ENCODE data around the gene ZNF24. TPM values are rescaled to one million over a fixed set of nuclear protein-coding genes. Genes with fewer than 3 reads are reported as not detected.

ZNF24 gene
- 44.4 and 46.3 TPM in 2 replicates for total RNA-seq (2013; cell fraction: nucleolus; rRNA removed)
- total RNA-seq (2014; rRNA removed) (19.7 and 25.1 TPM in 2 replicates), total RNA-seq (2014; rRNA removed; fragmentation: Illumina TruSeq; extraction: Trizol) (30.7 and 31.5 TPM in 2 replicates), total RNA-seq (2021) (34.0 and 34.6 TPM in 2 replicates), polyA plus RNA-seq (2011; rRNA removed) (28.8 and 43.1 TPM in 2 replicates), polyA plus RNA-seq (2014; fragmentation: Illumina TruSeq; extraction: Trizol) (25.9 and 35.3 TPM in 2 replicates), polyA plus RNA-seq (2014; fragmentation: Nextera tagmentation; extraction: Ambion mirVana) (10 to 100 TPM; 19.3 to 41.6 TPM), polyA plus RNA-seq (2014; rRNA removed) (12.4 and 13.6 TPM in 2 replicates), polyA plus RNA-seq (2016; fragmentation: Nextera tagmentation; extraction: Ambion mirVana) (10 to 100 TPM; 27.7 to 41.7 TPM), polyA minus RNA-seq (2011; rRNA and poly(A)+ RNA removed) (24.3 and 33.4 TPM in 2 replicates), Bru-seq, nascent RNA (percentile 98 among the genes with signal in this experiment), BruChase-seq, experiment 1, labeled RNA remaining after a 6-hour chase (percentile 96 among the genes with signal in this experiment), BruChase-seq, experiment 2, labeled RNA remaining after a 2-hour chase (percentile 99 among the genes with signal in this experiment)
- 9.2 TPM for polyA plus RNA-seq (2011; ENCODE audit: low read depth)
- 8.9 and 10.6 TPM in 2 replicates for polyA plus RNA-seq (2011; cell fraction: cytosol; rRNA removed)
- 31.9 and 38.7 TPM in 2 replicates for polyA plus RNA-seq (2011; cell fraction: nucleus; rRNA removed)
- 14.4 and 15.7 TPM in 2 replicates for polyA plus RNA-seq (2012)
- 9.4 and 10.7 TPM in 2 replicates for polyA minus RNA-seq (2011; cell fraction: cytosol; rRNA and poly(A)+ RNA removed)
- 23.8 and 27.9 TPM in 2 replicates for polyA minus RNA-seq (2011; cell fraction: nucleus; rRNA and poly(A)+ RNA removed)
- long read RNA-seq, experiment 1, full-length matches to known transcripts = 28 of 31 reads
- long read RNA-seq, experiment 1, partial matches to known transcripts = 1 of 31 reads
- long read RNA-seq, experiment 1, other reads (novel, unspliced or antisense) = 2 of 31 reads
- long read RNA-seq, experiment 2, full-length matches to known transcripts = 183 of 206 reads
- long read RNA-seq, experiment 2, partial matches to known transcripts = 5 of 206 reads
- long read RNA-seq, experiment 2, other reads (novel, unspliced or antisense) = 18 of 206 reads

GRCh38 chr18:35343936-35344735, at the start of gene ZNF24:
Gene ZNF24, minus strand, starts transcription at chr18:35344420. Its CDS starts 3,770 bp downstream, at chr18:35340650.
- no peaks in the 10 kb centered on the region for H3K27me3 ChIP-seq (replicated peaks in 1 of 2; ENCODE audit: control insufficient read depth in 2 of 2, insufficient read depth in 2 of 2, low read length in 1 of 2)
- in situ Hi-C loops (cut with MboI) = loop anchor here (5.0 to 10.0 kb wide), 3 partner anchors 52 to 319 kb away; partner anchors contain the start of genes ZNF397 and ZSCAN30
- DNase-seq (ENCODE audit: low read depth, low spot score) = peak; percentile 61
- ChIA-PET POLR2A (interaction anchor here (0.7 to 2.1 kb wide), 6 partner anchors 52 to 303 kb away, joined by 3 to 13 read pairs (median 3); partner anchors contain the start of genes MAPRE2, ZNF397 and ZSCAN30), SMC1A (ENCODE audit: uncharacterized antibody, unreplicated experiment) (interaction anchor here (1.1 to 2.6 kb wide), 8 partner anchors 11 to 315 kb away, joined by 3 to 21 read pairs (median 6); partner anchors contain the start of genes ZNF397 and ZSCAN30), RAD21 (ENCODE audit: unreplicated experiment) (interaction anchor here (0.6 to 3.0 kb wide), 6 partner anchors 11 to 315 kb away, joined by 3 to 17 read pairs (median 3); partner anchors contain the start of gene ZSCAN30), CTCF (interaction anchor here (0.8 to 3.8 kb wide), 9 partner anchors 11 to 152 kb away, joined by 3 to 41 read pairs (median 5); partner anchors contain the start of gene ZNF397)
- peaks cover 7% of the 10 kb centered on the region; the same call in 1 of the 2 replicates for H3K4me1 ChIP-seq (ENCODE audit: control insufficient read depth, insufficient read depth, low read length)
- peak within 1 kb of the TSS; percentile 98 for H3K27ac ChIP-seq (ENCODE audit: control insufficient read depth, insufficient read depth)
- BruUV-seq (replicated peaks) = no TSS peak
- peaks cover 37% of the 10 kb centered on the region for H3K79me2 ChIP-seq (ENCODE audit: control insufficient read depth, insufficient read depth, low read length)
- H3K36me3 ChIP-seq (ENCODE audit: control insufficient read depth in 2 of 2, insufficient read depth in 2 of 2, low read length in 1 of 2) = peaks cover 0 to 8% of the 10 kb centered on the region in 2 experiments; a peak in 2 of 4 replicates
- intact Hi-C loops (cut with micrococcal nuclease; ENCODE audit: unreplicated experiment) = loop anchor here (2.0 to 10.0 kb wide), 4 partner anchors 52 to 299 kb away; partner anchors contain the start of genes INO80C, MAPRE2, ZNF397 and ZSCAN30
- ATAC-seq = peak; percentile 95
- no peaks in the 10 kb centered on the region for H4K20me1 ChIP-seq (ENCODE audit: control insufficient read depth, insufficient read depth)
- peak within 1 kb of the TSS; percentile 95 for H2AFZ ChIP-seq (ENCODE audit: control insufficient read depth, low read depth, low read length)
- H3K4me3 ChIP-seq = peak within 1 kb of the TSS; percentile 82
- peaks cover 2% of the 10 kb centered on the region; the same call in 2 of the 3 replicates for H3K9me3 ChIP-seq (replicated peaks; ENCODE audit: control insufficient read depth, insufficient read depth, low read length)
- H3K9ac ChIP-seq (ENCODE audit: control insufficient read depth, insufficient read depth, low read length) = peak within 1 kb of the TSS; percentile 97
- FAIRE-seq = peak; percentile 80
- under 1% methylated on average over 60 of the region's 64 CpGs for WGBS (ENCODE audit: insufficient coverage, insufficient replicate concordance, low lambda C conversion rate, missing lambda C conversion rate)
- peak within 1 kb of the TSS; percentile 82 for H3K4me2 ChIP-seq (ENCODE audit: control insufficient read depth, insufficient read depth)
- TF ChIP-seq SKIL (IDR thresholded peaks at IDR 0.05; ENCODE audit: low read depth, poor library complexity, severe bottlenecking) (no peak), TCF12 (IDR thresholded peaks at IDR 0.05; ENCODE audit: low read depth, low read length) (peak; percentile 49; the same call in 1 of the 2 replicates), IRF5 (IDR thresholded peaks at IDR 0.05; ENCODE audit: borderline replicate concordance) (0 out of 2 replicates have a peak, but pooled peaks have one; percentile 40), USF2 (IDR thresholded peaks at IDR 0.05; ENCODE audit: borderline replicate concordance, low read depth, low read length) (no peak), SMARCA5 (IDR thresholded peaks at IDR 0.05) (peak; percentile 58; the same call in 1 of the 2 replicates), CBX5 (IDR thresholded peaks at IDR 0.05; ENCODE audit: low read depth) (0 out of 2 replicates have a peak, but pooled peaks have one; percentile 49), GATAD2B (conservative IDR thresholded peaks at IDR 0.05; ENCODE audit: low read depth) (peak; percentile 91), ATF2 (IDR thresholded peaks at IDR 0.05; ENCODE audit: low read length) (no peak), RELA (IDR thresholded peaks at IDR 0.05; ENCODE audit: borderline replicate concordance, partially characterized antibody) (no peak), PAX5 (IDR thresholded peaks at IDR 0.05; ENCODE audit: borderline replicate concordance, low read depth, low read length) (0 out of 2 replicates have a peak, but pooled peaks have one; percentile 43)
